Ishikawa (cell line): ENCODE data around the gene RPP38.

Experiments
- CEBPB ChIP-seq: IDR thresholded peaks from 2 replicates; pipeline ENCODE4 v1.6.1; 2012
- CREB1 ChIP-seq: IDR thresholded peaks from 2 replicates; pipeline ENCODE4 v1.6.1; 2012; ENCODE audit warnings: low read depth
- EGR1 ChIP-seq: IDR thresholded peaks from 2 replicates; pipeline ENCODE4 v1.6.1; 2012
- EP300 ChIP-seq: IDR thresholded peaks from 2 replicates; pipeline ENCODE4 v1.6.1; 2012; ENCODE audit warnings: borderline replicate concordance
- FOXM1 ChIP-seq: IDR thresholded peaks from 2 replicates; pipeline ENCODE4 v1.6.1; 2012; ENCODE audit warnings: low read depth, borderline replicate concordance
- MAX ChIP-seq: IDR thresholded peaks from 2 replicates; pipeline ENCODE4 v1.6.1; 2012
- NFIC ChIP-seq: IDR thresholded peaks from 2 replicates; pipeline ENCODE4 v1.6.1; 2012
- RAD21 ChIP-seq: IDR thresholded peaks from 2 replicates; pipeline ENCODE4 v1.6.1; 2012; ENCODE audit warnings: low read depth
- REST ChIP-seq: IDR thresholded peaks from 2 replicates; pipeline ENCODE4 v1.6.1; 2012; ENCODE audit warnings: low read depth, mild to moderate bottlenecking
- TAF1 ChIP-seq: IDR thresholded peaks from 2 replicates; pipeline ENCODE4 v1.6.1; 2012; ENCODE audit warnings: low read depth, mild to moderate bottlenecking
- TCF12 ChIP-seq: IDR thresholded peaks from 2 replicates; pipeline ENCODE4 v1.6.1; 2012; ENCODE audit warnings: low read depth
- TEAD4 ChIP-seq: IDR thresholded peaks from 2 replicates; pipeline ENCODE4 v1.6.1; 2012
- USF1 ChIP-seq: IDR thresholded peaks from 2 replicates; pipeline ENCODE4 v1.6.1; 2012
- ZBTB7A ChIP-seq: IDR thresholded peaks from 2 replicates; pipeline ENCODE4 v1.6.1; 2012; ENCODE audit warnings: low read depth

RPP38 gene

GRCh38 chr10:15150563-15150962 lies 53.4 kb downstream of the RPP38 start:
- no peak for TF ChIP-seq TCF12
- no peak for TF ChIP-seq REST
- no peak for TF ChIP-seq CREB1
- no peak for TF ChIP-seq NFIC
- TF ChIP-seq USF1 = no peak
- TF ChIP-seq RAD21 = no peak
- no peak for TF ChIP-seq FOXM1
- TF ChIP-seq ZBTB7A = no peak
- no peak for TF ChIP-seq CEBPB
- TF ChIP-seq MAX = no peak
- no peak for TF ChIP-seq EP300

- no peak for TF ChIP-seq EGR1
- TF ChIP-seq FOXM1 = no peak
- no peak for TF ChIP-seq TAF1
- TF ChIP-seq MAX = no peak
- TF ChIP-seq ZBTB7A = no peak
- no peak for TF ChIP-seq CEBPB
- no peak for TF ChIP-seq REST
- no peak for TF ChIP-seq USF1
- TF ChIP-seq NFIC = no peak
- no peak for TF ChIP-seq TEAD4
Observed at GRCh38 chr10:15152556-15152955, 55.4 kb downstream of the RPP38 start.
